HG02642 (cell line): Measurements from ENCODE around the gene HPD.
"Not testable (repeated sequence)": the region's sequence is repeated elsewhere in the genome, so short reads cannot be mapped to it uniquely, and the experiment has no call there.

Experiments used
- ATAC-seq: cut with Tn5 transposase; IDR thresholded peaks from one replicate; pipeline ENCODE4 v1.9.1; 2021; ENCODE audit warnings: mild to moderate bottlenecking; ENCODE audit not compliant: unreplicated experiment, poor library complexity

Gene HPD

DNA sequence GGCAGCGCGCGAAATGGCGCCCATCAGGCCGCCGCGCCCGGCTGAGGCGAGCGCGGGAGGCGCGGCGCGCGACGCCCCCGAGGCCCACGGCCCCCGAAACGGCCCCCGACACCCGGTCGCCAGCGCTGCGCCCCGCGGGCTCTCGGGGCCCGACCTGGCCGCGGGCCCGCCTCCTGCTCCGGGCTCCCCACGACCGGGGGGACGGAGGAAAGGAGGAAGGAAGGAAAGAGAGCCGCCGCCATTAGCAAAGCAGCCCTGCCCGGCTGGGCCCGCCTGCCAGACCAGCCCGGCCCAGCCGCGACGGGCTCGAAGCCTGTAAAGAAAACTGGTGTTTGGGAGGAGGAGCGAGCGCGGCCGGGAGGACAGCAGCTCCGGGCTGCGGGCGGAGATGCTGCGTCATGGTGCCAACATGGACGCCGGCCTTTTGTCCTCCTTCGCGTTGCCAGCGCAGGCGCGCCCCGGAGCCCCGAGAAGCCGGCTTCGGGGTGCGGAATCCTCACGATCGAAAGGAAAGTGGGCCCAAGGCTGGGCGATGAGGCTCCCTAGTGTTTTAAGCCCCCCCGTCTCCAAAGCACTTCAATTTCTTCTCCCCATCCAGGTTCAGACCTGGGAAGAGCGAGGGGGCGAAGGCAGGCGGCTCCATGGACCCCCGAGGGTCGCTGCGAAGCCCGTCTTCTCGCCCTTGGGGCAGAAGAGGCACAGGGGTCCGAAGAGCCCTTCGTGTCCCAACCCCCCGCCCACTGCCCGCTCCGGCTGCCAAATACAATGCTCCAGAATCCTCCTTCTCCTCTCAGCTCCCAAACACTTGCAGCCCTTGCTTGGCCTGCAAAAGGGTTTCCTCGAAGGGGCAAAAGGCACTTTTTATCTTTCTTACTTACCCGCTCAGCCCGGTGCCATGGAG, 57.7 kb downstream of the HPD start:
- peak; percentile 4 for ATAC-seq

DNA sequence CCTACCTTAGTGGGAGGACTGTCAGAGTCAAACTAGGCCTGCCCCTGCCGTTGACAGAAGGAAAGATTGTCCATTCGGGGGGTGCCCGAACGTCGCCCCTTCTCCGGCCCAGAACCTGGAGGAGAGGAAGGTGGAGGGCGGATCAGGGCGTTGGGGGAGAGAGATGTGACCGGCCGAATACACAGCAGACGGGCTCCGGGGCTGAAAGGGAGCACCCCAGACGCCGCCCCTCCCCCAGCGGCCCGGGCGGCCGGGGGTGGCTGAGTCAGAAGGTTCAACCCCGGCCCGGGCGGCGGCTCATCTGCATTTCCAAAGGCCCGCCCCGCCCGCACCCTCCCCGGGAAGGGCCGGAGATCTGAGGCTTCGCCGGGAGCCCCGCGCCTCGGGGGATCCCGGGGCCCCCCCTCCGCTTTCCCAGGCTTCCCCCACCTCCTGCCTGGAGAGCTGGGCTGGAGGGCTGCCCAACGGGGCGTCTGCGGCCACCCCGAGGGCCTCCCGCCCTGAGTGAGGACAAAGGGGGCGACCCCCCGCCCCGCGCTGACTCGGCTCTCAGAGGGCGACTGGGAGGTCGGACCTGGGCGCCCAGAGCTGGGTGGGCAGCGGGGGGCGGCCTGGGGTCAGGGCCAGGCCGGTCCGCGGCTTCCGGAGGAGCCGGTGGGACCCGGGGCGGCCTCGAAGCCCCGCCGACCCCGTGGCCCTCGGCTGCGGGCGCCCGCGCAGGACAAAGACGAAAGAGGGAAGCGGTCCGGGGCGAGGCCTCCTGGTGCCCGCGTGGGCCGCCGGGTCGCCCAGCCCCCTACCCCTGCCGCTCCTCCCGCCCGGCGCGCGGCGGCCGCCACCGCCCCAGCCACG, 58.6 kb downstream of the HPD start:
- peak; percentile 35 for ATAC-seq

GRCh38 chr12:121799156-121799841, 59.4 kb downstream of the HPD start:
- peak; percentile 3 for ATAC-seq

DNA sequence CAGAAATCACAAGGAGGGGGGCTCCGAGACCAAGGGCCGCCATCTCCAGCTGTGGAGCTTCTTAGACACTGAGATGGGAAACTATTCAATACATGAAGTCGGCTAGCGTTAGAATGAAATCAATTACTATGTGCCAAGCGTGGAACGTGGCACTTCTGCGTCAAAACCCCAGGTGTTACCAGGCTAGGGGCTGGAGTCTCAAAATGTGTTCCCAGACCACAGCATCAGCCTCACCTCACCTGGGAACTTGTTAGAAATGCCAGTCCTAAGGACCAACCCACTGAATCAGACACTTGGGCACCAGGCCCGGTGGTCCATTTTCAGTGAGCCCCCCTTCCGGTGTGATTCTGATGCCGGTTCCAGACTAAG, 59.9 kb downstream of the HPD start:
- ATAC-seq, result no peak

- ATAC-seq, result no peak
These were observed 60.5 kb downstream of the HPD start for GRCh38 chr12:121797937-121798786.

DNA sequence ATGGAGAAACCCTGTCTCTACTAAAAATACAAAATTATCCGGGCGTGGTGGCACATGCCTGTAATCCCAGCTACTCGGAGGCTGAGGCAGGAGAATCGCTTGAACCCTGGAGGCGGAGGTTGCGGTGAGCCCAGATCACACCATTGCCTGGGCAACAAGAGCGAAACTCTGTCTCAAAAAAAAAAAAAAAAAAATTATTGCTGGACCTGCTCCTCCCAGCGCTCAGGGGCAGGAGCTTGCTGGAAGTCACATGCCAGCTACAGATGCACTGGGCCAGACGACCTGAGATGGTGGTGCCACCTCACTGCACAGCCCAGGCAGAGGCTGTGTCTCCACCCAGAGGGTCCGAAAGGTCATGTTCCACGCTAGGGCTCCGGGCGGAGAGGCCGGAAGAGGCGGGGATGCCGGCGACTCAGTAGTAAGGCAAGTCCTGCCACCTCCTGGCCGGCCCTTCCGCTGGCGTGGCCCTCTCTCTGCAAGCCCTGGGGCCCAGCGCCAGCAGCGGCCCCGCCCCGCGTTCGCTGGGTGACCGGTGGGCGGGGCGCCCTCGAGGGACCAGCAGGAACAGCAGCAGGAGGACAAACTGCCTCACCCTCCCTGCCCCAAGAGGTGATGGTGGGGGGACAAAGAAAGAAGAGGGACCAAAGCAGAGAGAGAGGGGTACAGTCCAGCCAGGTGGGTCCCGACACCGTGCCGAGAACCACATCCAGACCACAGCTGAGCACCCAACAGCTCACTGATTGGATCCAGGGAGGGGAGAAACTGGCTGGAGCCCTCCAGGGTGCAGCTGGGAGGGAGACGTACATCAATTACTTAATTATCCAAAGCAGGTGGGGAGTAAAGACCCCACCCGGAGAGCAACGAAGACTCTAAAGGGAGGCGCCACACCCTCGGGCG, 61.6 kb downstream of the HPD start:
- ATAC-seq, result no peak

DNA sequence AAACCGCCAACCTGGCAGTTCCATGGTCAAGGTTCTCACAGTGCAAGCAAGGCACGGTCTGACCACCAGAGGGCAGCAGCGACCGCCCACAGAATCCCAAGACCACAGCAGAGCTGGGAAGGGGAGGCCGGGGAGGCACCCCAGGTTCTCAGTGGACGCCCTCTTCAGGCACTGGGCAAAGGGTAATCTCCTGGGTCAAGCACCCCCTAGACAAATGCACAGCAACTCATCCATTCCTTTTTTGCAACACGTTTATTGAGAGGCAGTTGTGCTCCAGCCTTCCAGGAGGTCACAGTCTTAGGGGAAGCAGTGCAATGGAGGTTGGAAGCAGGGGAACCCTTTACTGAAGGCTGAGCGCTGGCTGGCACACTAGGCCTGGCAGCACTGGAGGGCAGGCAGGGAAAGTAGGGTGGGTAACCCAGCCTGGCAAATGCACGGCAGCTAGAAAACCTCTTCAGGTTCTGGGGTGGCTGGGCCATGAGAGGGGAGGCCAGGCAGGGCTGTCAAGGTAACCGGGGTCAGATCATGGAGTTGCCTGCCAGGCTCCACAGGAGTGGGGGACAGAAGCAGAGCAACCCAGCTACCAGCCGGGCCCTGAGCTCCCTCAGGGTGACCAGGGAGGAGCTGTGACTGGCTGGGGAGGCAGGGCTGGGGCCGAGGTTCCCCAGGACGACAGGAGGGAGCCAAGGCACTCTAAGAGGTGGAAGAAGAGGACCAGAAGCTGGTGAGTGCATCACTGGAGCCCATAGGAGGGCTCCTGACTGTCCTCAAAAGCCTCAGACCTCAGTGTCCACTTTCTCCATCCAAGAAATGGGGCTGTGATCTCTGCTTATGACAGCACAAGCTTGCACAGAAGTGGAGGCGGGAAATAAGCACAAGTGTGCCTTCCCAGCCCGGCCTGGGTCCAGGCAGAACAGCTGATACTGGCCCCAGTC, 63.4 kb downstream of the HPD start:
- ATAC-seq, result peak; percentile 20

DNA sequence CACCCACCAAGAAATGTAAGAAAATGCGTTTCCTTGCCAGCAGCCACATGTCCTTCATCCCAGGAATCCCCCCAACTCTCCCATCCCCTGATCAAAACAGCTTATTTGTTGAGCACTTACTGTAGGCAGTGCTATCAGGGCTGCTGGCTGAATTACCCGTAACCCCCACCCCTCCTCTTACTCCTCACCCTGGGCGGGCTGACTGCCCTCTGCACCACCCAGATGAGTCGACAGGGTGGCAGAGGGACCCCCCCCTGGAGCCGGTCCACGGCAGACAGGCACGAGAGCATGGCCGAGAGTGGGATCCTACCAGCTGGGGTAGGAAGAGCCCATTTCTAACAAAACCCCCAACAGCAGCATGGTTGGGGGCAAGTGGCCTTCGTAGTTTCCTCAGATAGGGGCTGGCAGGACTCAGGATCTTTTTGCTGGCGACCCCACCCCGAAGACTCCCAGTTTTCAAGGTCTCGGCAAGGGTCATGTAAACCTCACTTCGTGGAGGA, 64.1 kb downstream of the HPD start:
- ATAC-seq, result no peak

DNA sequence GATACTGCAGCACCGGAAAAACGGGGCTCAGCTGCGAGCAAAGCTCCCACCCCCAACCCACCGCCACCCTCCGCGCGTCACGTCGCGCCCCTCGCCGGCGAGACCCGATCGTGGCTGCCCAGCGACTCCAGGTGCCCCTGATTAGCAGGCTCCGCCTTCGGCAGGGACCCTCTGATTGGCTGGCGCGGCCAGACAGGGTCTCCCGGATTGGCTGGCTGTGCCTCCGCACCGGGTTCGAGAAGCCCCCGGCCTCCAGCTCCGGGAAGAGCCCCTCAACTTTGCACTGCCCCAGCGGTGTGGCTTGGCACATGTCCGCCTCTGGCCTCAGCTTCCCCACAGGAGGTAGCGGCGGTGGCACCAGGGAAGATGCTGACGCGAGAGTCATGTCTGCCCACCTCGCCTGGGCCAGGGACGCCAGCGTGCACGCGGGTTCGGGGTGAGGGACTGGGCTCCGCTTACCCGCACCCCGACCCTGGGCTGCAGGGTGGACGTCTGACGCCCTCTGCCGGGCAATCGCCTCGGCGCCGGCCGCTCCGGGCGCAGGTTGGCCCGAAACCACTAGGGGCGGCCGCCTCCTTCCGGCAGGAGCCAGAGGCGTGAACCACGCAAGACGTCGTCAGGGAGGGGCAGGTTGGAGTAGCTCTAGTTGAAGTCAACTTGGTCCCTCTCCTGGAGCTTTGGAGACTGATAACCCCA, 64.7 kb downstream of the HPD start:
- ATAC-seq, result peak; percentile 60

DNA sequence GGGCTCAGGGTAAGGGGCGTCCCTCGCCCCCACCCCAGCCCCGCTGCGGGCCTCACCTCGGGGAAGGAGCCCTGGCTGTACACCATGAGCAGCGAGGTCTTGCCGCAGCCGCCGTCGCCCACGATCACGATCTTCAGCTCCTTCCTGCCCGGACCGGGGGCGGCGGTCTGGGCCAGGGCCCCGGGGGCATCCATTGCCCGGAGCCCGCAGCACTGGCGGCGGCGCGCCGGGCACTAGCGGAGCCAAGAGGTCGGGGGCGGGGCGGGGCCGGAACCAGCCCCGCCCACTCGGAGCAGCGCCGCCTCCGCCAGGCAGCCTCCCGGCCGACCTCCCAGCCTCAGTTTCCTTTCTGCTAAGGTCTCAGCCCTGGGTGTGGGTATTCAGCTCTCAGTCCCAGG, 65.2 kb downstream of the HPD start, which contains the start of gene RHOF:
Gene RHOF (minus strand): TSS at position 249 of the 398 bp plus-strand sequence. CDS start 55 bp downstream, at position 194.
- peak; percentile 21 for ATAC-seq

DNA sequence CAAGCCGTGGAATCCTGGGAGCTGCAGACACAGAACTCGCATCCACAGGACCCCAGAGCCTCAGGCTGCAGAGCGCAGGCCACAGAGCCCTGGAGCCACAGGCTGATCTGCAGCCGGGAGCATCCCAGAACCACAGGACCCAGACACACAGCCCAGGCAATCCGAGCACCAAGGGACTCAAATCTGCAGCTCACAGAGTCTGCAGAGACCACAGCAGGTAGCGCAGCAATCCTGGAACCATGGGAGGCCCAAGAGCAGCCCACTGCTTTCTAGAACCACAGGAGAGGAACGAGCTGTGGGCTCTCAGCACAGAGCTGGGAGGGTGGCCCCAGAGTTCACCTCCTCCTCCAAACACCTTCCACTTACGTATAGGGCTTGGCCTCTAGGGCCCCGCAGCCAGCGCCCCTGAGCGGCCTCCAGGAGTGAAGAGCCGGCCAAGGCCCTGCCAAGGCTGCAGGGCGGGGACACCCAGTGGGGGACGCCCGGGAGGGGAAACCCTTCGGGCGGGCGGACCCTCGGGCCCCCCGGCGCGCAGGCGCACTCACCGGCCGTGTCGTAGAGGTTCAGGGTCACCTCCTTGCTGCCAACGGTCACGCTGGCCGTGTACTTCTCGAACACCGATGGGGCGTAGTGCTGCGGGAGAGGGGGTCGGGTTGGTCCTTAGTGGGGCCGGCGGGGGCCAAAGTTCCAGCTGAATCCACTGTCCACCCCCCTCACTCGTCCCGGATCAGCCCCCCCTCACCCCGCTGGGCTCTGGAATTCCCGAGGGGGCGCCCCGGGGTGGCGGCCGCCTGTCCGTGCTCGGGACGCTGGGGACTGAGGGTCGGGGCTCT, 65.8 kb downstream of the HPD start:
- no peak for ATAC-seq

- ATAC-seq, result no peak
These were observed 66.7 kb downstream of the HPD start for GRCh38 chr12:121791671-121792551.

DNA sequence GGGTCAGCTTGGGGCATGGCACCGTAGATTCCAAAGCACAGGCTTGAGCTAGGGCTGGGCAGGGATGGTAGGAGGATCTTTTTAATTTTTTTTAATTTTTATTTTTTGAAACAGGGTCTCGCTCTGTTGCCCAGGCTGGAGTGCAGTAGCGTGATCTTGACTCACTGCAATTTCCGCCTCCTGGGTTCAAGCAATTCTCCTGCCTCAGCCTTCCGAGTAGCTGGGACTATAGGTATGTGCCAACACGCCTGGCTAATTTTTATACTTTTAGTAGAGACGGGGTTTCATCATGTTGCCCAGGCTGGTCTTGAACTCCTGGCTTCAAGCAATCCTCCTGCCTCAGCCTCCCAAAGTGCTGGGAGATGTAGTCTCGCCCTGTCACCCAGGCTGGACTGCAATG, 67.9 kb downstream of the HPD start:
- not testable (repeated sequence) for ATAC-seq

- peak; percentile 43 for ATAC-seq
These were observed 68.6 kb downstream of the HPD start for GRCh38 chr12:121789800-121790728.
